HepG2 (cell line): ENCODE measurements around the gene SPATA31A6. TPM values are rescaled to one million over a fixed set of nuclear protein-coding genes. Genes with fewer than 3 reads are reported as not detected.
"Not testable (repeated sequence)": the region's sequence is repeated elsewhere in the genome, so short reads cannot be mapped to it uniquely, and the experiment has no call there.

Source experiments
- ATAC-seq: fragments of 200-7000 bp; cut with Tn5 transposase; 3 replicates; pipeline ENCODE4 v1.9.1; 2020; ENCODE audit warnings: mild to moderate bottlenecking, moderate library complexity
- BruUV-seq: library from RNA; stranded (reverse); fragments of 400-500 nt; replicated peaks from 2 replicates; lab custom pipeline; 2021; lab: Mats Ljungman, UMichigan
- CTCF ChIA-PET: fragments of 300-600 bp; formaldehyde crosslinking; extraction: SDS; loops from one replicate; lab custom pipeline; 2021; ENCODE audit warnings: low total read pairs, inconsistent platforms, low intra/inter-chr PET ratio; lab: Yijun Ruan, JAX
- POLR2A ChIA-PET: fragments of 350-600 bp; sonication (Branson Sonifier 250); formaldehyde crosslinking; loops from one replicate; lab custom pipeline; 2020; ENCODE audit warnings: antibody characterized with exemption, inconsistent platforms; lab: Yijun Ruan, JAX
- DNase-seq: peaks from one replicate; pipeline ENCODE4 v3.0.0-alpha.2; 2015; ENCODE audit warnings: low spot score
- FAIRE-seq: peaks from 3 replicates; lab custom pipeline; 2011; peaks lifted over from hg19 to GRCh38; lab: Jason Lieb, UNC
- H2AFZ ChIP-seq: one replicate; pipeline ENCODE4 v1.6.1; 2011; ENCODE audit warnings: low read length, inconsistent platforms
- H3K27ac ChIP-seq: fragments of 300-600 bp; 3 replicates; pipeline ENCODE4 v1.8.0; 2011; ENCODE audit warnings: mixed run types, mild to moderate bottlenecking, mixed read lengths, low read length, inconsistent platforms; ENCODE audit not compliant: insufficient read depth; ENCODE audit errors: extremely low read length
- H3K27me3 ChIP-seq, 2 experiments: fragments of 200-600 bp in 1 of 2; 2 replicates in 1 of 2; 3 replicates in 1 of 2; pipeline versions ENCODE4 v1.6.0 to v1.8.0; 2011; ENCODE audit warnings: low read length in 2 of 2, mild to moderate bottlenecking in 2 of 2, moderate library complexity in 2 of 2, inconsistent platforms in 1 of 2; ENCODE audit not compliant: insufficient read depth in 2 of 2, control insufficient read depth in 1 of 2
- H3K36me3 ChIP-seq, 2 experiments: fragments of 200-600 bp in 1 of 2; replicated peaks in 1 of 2; 2 replicates in 1 of 2; 3 replicates in 1 of 2; pipeline versions ENCODE4 v1.5.1 to v1.8.0; 2011; ENCODE audit warnings: low read length in 2 of 2, inconsistent platforms in 1 of 2; ENCODE audit not compliant: insufficient read depth in 2 of 2, control insufficient read depth in 1 of 2
- H3K4me1 ChIP-seq: 2 replicates; pipeline ENCODE4 v1.5.1; 2012; ENCODE audit warnings: low read length, inconsistent platforms; ENCODE audit not compliant: insufficient read depth
- H3K4me2 ChIP-seq: 2 replicates; pipeline ENCODE4 v1.6.0; 2011; ENCODE audit warnings: low read depth, low read length, inconsistent platforms
- H3K4me3 ChIP-seq, 3 experiments: fragments of 200-600 bp in 1 of 3; sonication (generic), shearing (Covaris generic) in 1 of 3; replicated peaks in 1 of 3; 2 replicates each; pipeline ENCODE4 v1.5.1; 2011 to 2016; ENCODE audit warnings: low read length in 3 of 3, inconsistent platforms in 2 of 3, low read depth in 2 of 3, mild to moderate bottlenecking in 2 of 3, control low read depth in 1 of 3, mixed read lengths in 1 of 3; ENCODE audit not compliant: insufficient read depth in 1 of 3
- H3K79me2 ChIP-seq: one replicate; pipeline ENCODE4 v1.6.1; 2011; ENCODE audit warnings: low read length, inconsistent platforms; ENCODE audit not compliant: insufficient read depth
- H3K9ac ChIP-seq: 2 replicates; pipeline ENCODE4 v1.6.0; 2011; ENCODE audit warnings: mild to moderate bottlenecking, low read depth, low read length, inconsistent platforms; ENCODE audit not compliant: insufficient read depth
- H3K9me3 ChIP-seq: 2 replicates; pipeline ENCODE4 v1.5.1; 2012; ENCODE audit warnings: mild to moderate bottlenecking, low read length
- H4K20me1 ChIP-seq: 2 replicates; pipeline ENCODE4 v1.6.0; 2011; ENCODE audit warnings: inconsistent platforms, mild to moderate bottlenecking, low read length, moderate library complexity; ENCODE audit not compliant: insufficient read depth
- WGBS: methylation state at CpG from one replicate; pipeline ENCODE4 v1.1.6; 2017; ENCODE audit warnings: low lambda C conversion rate; 5-methylcytosine and 5-hydroxymethylcytosine counted together
- in situ Hi-C: cut with HindIII; loops from 2 replicates; pipeline ENCODE4 v1.10.0; 2017; ENCODE audit warnings: low pct_unique_long_range_greater_than_20kb; ENCODE audit not compliant: extremely low pct_ligation_motif_present
- intact Hi-C: fragments of 100-400 bp; cut with micrococcal nuclease; formaldehyde crosslinking; loops from one replicate; pipeline ENCODE4 v1.10.0; 2022; ENCODE audit not compliant: unreplicated experiment
- polyA plus RNA-seq, 8 experiments: library from polyadenylated mRNA; depleted of rRNA in 3 of 8; stranded (reverse) in 7 of 8; unstranded in 1 of 8; fragments of >200 nt; fragmentation: Illumina TruSeq in 4 of 8; extraction: Trizol in 4 of 8; gene quantifications; 2 replicates each; pipeline versions ENCODE4 v1.2.1 to v1.2.3, GENCODE V29; 2011 to 2016; ENCODE audit warnings: low read depth in 4 of 8, missing spikeins in 1 of 8, mixed read lengths in 1 of 8; ENCODE audit not compliant: insufficient read depth in 1 of 8
- total RNA-seq, 5 experiments: library from RNA; depleted of rRNA; stranded (reverse); fragments of >200 nt; fragmentation: Illumina TruSeq; extraction: Trizol; gene quantifications; 2 replicates each; pipeline ENCODE4 v1.2.3, GENCODE V29; 2016; ENCODE audit warnings: low read depth in 1 of 5

SPATA31A6 gene
- total and polyA plus RNA-seq, 2 of the 13 experiments (the other 11 are each of a cell fraction or from before 2014, with no cell fraction given) = not detected

GRCh38 chr9:42223230-42223629 lies 39.8 kb downstream of the SPATA31A6 start:
- FAIRE-seq, H3K36me3 ChIP-seq, H3K4me1 ChIP-seq, intact Hi-C loops, BruUV-seq, H4K20me1 ChIP-seq, H3K4me2 ChIP-seq, H3K4me3 ChIP-seq, in situ Hi-C loops, ATAC-seq, H3K27me3 ChIP-seq, POLR2A ChIA-PET, H3K79me2 ChIP-seq, H3K27ac ChIP-seq, H3K9ac ChIP-seq, H3K9me3 ChIP-seq, H2AFZ ChIP-seq, DNase-seq, CTCF ChIA-PET: not testable (repeated sequence)
- WGBS = 45% methylated on average over 8 of the region's 10 CpGs

DNA sequence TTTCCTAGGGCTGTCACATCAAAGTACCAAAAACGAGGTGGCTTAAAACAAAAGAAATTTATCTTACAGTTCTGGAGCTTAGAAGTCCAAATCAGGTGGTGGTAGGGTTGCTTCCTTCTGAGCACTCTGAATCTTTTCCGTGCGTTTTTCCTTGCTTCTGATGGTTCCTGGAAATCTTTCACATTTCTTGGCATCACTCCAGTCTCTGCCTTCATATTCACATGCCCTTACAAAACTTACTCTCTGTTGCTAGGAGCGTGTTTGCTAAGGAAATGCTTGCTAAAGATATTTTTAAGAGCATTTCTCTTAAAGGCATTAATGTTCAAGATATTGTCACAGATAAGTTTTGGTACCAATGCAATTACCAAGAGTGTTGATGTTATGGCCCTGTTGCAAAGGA lies 49.6 kb downstream of the SPATA31A6 start:
- DNase-seq, H3K27ac ChIP-seq, H2AFZ ChIP-seq, H3K79me2 ChIP-seq, H3K27me3 ChIP-seq, ATAC-seq, intact Hi-C loops, H3K36me3 ChIP-seq, POLR2A ChIA-PET, H3K4me3 ChIP-seq, H3K9ac ChIP-seq, BruUV-seq, in situ Hi-C loops, H3K9me3 ChIP-seq, CTCF ChIA-PET, H4K20me1 ChIP-seq, H3K4me1 ChIP-seq, FAIRE-seq, H3K4me2 ChIP-seq: not testable (repeated sequence)
- WGBS = 3% methylated on average over 3 of the region's 4 CpGs

GRCh38 chr9:42234610-42235009 lies 51.2 kb downstream of the SPATA31A6 start:
- BruUV-seq, intact Hi-C loops: not testable (repeated sequence)

GRCh38 chr9:42235352-42235991 lies 52.0 kb downstream of the SPATA31A6 start:
- not testable (repeated sequence) for BruUV-seq

More at GRCh38 chr9:42234610-42235009, 51.2 kb downstream of the SPATA31A6 start:
- H3K79me2 ChIP-seq, in situ Hi-C loops, H3K36me3 ChIP-seq, POLR2A ChIA-PET, H4K20me1 ChIP-seq, H3K4me3 ChIP-seq, H3K9me3 ChIP-seq, H3K27ac ChIP-seq, H3K9ac ChIP-seq, CTCF ChIA-PET, H3K27me3 ChIP-seq, H3K4me2 ChIP-seq, H3K4me1 ChIP-seq, H2AFZ ChIP-seq, FAIRE-seq, DNase-seq, ATAC-seq: not testable (repeated sequence)

More at GRCh38 chr9:42235352-42235991, 52.0 kb downstream of the SPATA31A6 start:
- H3K4me3 ChIP-seq, FAIRE-seq, H3K4me2 ChIP-seq, H3K9ac ChIP-seq, in situ Hi-C loops, H3K27me3 ChIP-seq, H3K36me3 ChIP-seq, H3K27ac ChIP-seq, intact Hi-C loops, CTCF ChIA-PET, ATAC-seq, H2AFZ ChIP-seq, POLR2A ChIA-PET, H3K9me3 ChIP-seq, H3K4me1 ChIP-seq, DNase-seq, H4K20me1 ChIP-seq, H3K79me2 ChIP-seq: not testable (repeated sequence)
- no CpG with 5 or more reads among the region's 1 CpG for WGBS
